ENCODE data around the gene CIAPIN1.
A peak's percentile ranks its signal among the peaks of the same experiment; 100 is the strongest.

Gene CIAPIN1

GRCh38 chr16:57447186-57447962, at the start of gene CIAPIN1, which contains the start of gene COQ9:
CIAPIN1 (minus strand) TSS chr16:57447385; CDS start chr16:57440928, 6,457 bp downstream.
COQ9 (plus strand) TSS chr16:57447479; CDS start chr16:57447506, 27 bp downstream.
- DNase-seq (ENCODE audit: low read depth in 2 of 3, low spot score in 1 of 3), result peak; percentile 85 to 92 (median 89)

GRCh38 chr16:57493767-57494166, 46.6 kb upstream of the CIAPIN1 start:
- DNase-seq (ENCODE audit: low read depth in 2 of 3, low spot score in 1 of 3), result no peak

- DNase-seq (ENCODE audit: low read depth in 2 of 3, low spot score in 1 of 3), result no peak
Measured at GRCh38 chr16:57489229-57489628, 42.0 kb upstream of the CIAPIN1 start.

GRCh38 chr16:57486858-57487834, 40.0 kb upstream of the CIAPIN1 start:
- DNase-seq (ENCODE audit: low read depth in 2 of 3, low spot score in 1 of 3), result no peak

- peak; percentile 57 to 81 (median 80) for DNase-seq (ENCODE audit: low read depth in 2 of 3, low spot score in 1 of 3)
Measured at GRCh38 chr16:57485916-57486857, 39.0 kb upstream of the CIAPIN1 start, which contains the start of gene DOK4. DOK4 (minus strand) TSS chr16:57486493; CDS start chr16:57479507, 6,986 bp downstream.

GRCh38 chr16:57485091-57485915, 38.1 kb upstream of the CIAPIN1 start:
- no peak for DNase-seq (ENCODE audit: low read depth in 2 of 3, low spot score in 1 of 3)

- no peak for DNase-seq (ENCODE audit: low read depth in 2 of 3, low spot score in 1 of 3)
Measured at GRCh38 chr16:57484515-57485005, 37.4 kb upstream of the CIAPIN1 start.

- no peak for DNase-seq (ENCODE audit: low read depth in 2 of 3, low spot score in 1 of 3)
Measured at GRCh38 chr16:57483725-57484514, 36.7 kb upstream of the CIAPIN1 start.

- DNase-seq (ENCODE audit: low read depth in 2 of 3, low spot score in 1 of 3), result no peak
Measured at GRCh38 chr16:57482845-57483545, 35.8 kb upstream of the CIAPIN1 start.

GRCh38 chr16:57481421-57481820, 34.2 kb upstream of the CIAPIN1 start:
- no peak for DNase-seq (ENCODE audit: low read depth in 2 of 3, low spot score in 1 of 3)

- no peak for DNase-seq (ENCODE audit: low read depth in 2 of 3, low spot score in 1 of 3)
Measured at GRCh38 chr16:57480754-57481230, 33.6 kb upstream of the CIAPIN1 start.

- no peak for DNase-seq (ENCODE audit: low read depth in 2 of 3, low spot score in 1 of 3)
Measured at GRCh38 chr16:57479976-57480753, 33.0 kb upstream of the CIAPIN1 start.

- DNase-seq (ENCODE audit: low read depth in 2 of 3, low spot score in 1 of 3), result no peak
Measured at GRCh38 chr16:57479205-57479975, 32.2 kb upstream of the CIAPIN1 start.

GRCh38 chr16:57478396-57479204, 31.4 kb upstream of the CIAPIN1 start:
- DNase-seq (ENCODE audit: low read depth in 2 of 3, low spot score in 1 of 3), result no peak

GRCh38 chr16:57477531-57478202, 30.5 kb upstream of the CIAPIN1 start:
- no peak for DNase-seq (ENCODE audit: low read depth in 2 of 3, low spot score in 1 of 3)
